HG03342 (cell line): ENCODE data around the gene PXDN.
"Not testable (repeated sequence)": the region's sequence is repeated elsewhere in the genome, so short reads cannot be mapped to it uniquely, and the experiment has no call there.

Experiments used
- ATAC-seq: cut with Tn5 transposase; IDR thresholded peaks from one replicate; pipeline ENCODE4 v1.9.1; 2021; ENCODE audit warnings: mild to moderate bottlenecking, moderate library complexity; ENCODE audit not compliant: unreplicated experiment

PXDN gene

DNA sequence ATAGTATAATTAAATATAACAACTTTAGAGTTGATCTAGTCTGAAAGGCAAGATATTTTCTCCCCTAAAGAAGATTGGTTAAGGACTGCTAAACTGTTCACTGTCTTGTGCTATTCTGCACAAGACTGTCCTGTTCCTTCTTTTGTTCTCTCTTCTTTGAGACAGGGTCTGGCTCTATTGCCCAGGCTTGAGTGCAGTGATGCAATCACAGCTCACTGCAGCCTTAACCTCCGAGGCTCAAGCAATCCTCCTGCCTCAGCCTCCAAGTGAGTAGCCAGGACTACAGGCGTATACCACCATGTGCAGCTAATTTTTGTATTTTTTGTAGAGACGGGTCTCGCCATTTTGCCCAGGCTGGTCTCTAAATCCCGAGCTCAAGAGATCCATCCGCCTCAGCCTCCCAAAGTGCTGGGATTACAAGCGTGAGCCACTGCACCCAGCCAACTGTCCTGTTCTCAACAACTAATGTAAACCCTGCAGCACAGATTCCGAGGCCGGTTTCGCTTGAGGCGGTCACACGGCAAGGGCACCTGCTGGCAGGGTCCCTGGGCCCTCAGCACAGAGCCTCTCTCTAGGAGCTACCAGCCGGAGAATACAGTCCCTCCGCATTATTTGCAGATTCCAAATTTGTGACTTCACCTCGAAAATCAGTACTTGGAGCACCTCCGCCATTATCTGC, 16.4 kb downstream of the PXDN start:
- no peak for ATAC-seq

GRCh38 chr2:1727101-1727771, 17.1 kb downstream of the PXDN start:
- no peak for ATAC-seq

GRCh38 chr2:1726558-1726957, 17.8 kb downstream of the PXDN start:
- ATAC-seq = no peak

- ATAC-seq = not testable (repeated sequence)
These were observed 20.0 kb downstream of the PXDN start for GRCh38 chr2:1724351-1724750.

- no peak for ATAC-seq
These were observed 20.8 kb downstream of the PXDN start for GRCh38 chr2:1723397-1724042.

DNA sequence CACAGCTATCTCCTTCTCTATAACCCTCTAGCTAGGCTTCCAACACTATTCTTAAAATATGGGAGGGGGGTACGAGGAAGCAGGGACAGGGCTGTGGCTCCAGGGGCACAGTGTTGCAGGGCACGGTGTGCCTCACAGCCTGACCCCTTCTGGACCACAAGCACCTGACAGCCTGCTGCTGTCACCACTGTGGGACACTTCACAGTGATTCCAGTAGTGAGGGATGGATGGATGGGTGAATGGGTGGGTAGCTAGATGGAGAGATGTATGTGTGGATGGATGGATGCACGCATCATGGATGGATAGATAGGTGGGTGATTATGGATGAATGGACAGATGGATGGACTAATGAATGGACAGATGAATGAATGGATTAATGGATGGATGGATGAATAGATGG, 21.6 kb downstream of the PXDN start:
- ATAC-seq = no peak

DNA sequence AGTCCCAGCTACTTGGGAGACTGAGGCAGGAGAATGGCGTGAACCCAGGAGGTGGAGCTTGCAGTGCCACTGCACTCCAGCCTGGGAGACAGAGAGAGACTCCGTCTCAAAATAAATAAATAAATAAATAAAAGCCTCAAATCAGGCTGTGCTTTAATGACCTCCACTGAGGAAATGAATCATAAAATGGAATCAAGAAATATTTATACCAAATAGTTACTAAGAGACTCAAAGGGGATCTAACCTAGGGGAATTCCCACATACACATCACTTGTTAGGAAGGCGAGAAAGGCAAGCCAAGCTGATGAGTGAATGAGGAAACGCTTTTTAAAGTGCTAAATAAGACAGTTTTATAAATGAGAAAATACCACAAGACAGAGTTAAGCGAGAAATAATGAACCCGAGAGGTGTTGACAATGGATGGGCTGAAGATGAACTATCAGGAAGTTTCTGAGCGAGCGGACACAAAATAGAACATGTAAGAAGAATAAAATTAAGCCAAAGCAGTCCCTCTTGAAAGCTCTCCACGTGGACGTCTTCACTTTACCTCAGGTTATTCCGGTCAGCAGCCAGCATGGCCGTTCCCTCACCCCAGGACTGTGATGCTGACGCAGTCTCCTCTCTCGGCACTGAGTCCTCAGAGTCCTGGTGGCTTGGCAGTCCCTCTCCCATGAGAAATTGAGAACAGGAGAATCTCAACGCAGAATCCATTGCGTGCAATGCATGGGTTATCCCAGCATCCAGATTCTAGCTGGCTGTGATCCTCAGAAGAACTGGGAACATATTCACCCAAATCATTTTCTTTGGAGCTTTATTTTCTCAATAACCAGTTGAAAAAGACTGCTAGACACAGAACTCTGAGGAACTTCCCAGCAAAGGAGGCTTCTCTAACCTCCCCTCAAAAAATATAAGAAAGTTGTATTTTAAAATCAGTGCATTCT, 22.3 kb downstream of the PXDN start:
- ATAC-seq = no peak

DNA sequence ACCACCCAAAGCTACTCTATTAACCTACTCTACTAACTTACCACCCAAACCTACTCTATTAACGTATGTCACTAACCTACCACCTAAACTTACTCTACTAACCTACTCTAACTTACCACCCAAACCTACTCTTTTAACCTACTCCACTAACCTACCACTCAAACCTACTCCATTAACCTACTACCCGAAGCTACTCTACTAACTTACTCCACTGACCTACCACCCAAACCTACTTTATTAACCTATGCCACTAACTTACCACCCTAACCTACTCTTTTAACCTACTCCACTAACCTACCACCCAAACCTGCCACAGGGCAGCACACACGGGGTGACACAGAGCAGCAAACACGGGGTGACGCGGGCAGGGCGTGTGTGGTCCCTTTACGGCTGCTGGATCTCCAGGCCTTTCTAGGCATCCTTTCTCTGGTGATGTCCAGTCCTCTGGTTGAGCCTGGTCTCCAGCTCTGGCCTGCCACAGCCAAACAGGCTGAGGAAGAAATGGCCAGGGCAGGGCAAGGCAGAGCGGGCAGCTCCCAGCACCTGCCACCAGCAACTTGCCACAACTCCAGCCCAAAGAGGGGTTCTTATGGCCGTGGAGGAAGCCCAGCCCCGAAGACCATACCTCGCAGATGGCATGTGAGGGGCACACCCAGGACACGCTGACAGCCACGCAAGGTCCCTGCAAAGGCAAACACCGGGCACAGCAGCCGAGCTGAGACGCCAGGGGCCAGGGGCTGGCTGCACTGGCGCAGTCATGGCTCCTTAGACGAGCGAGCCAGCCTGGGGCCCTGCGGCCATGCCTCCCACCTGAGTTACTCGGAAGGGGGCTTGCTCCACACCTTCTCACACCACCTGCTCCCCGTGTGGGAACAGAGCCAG, 25.7 kb downstream of the PXDN start:
- ATAC-seq = no peak

GRCh38 chr2:1717113-1717512, 27.2 kb downstream of the PXDN start:
- ATAC-seq = no peak

DNA sequence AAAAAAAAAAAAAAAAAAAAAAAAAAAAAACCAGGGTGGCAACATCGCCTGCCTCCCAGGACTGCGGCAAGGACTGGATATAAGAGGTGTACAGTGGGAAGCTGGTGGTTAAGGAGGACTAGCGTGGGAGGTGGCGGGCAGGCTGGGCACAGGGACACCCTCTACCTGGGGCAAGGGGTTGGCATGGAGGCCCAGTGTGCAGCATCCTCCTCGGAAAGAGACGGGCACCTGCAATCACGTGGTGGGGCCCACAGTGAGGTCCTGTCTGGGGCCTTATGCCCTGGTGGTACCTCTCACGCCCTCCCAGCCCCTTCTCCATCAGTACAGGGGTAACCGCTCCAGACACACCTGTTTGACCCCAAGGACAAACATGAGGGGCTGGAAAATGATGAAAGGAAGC, 27.9 kb downstream of the PXDN start:
- ATAC-seq = no peak

DNA sequence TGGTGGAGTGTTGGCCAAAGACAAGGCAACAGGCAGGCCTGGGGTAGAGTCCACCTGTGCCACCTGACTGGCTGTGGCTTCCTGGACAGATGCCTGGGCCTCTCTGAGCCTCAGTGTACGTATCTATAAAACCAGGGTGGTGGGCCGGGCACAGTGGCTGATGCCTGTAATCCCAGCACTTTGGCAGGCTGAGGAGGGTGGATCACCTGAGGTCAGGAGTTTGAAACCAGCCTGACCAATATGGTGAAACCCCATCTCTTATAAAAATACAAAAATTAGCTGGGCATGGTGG, 28.4 kb downstream of the PXDN start:
- not testable (repeated sequence) for ATAC-seq

- ATAC-seq = no peak
These were observed 28.9 kb downstream of the PXDN start for GRCh38 chr2:1715184-1716013.

DNA sequence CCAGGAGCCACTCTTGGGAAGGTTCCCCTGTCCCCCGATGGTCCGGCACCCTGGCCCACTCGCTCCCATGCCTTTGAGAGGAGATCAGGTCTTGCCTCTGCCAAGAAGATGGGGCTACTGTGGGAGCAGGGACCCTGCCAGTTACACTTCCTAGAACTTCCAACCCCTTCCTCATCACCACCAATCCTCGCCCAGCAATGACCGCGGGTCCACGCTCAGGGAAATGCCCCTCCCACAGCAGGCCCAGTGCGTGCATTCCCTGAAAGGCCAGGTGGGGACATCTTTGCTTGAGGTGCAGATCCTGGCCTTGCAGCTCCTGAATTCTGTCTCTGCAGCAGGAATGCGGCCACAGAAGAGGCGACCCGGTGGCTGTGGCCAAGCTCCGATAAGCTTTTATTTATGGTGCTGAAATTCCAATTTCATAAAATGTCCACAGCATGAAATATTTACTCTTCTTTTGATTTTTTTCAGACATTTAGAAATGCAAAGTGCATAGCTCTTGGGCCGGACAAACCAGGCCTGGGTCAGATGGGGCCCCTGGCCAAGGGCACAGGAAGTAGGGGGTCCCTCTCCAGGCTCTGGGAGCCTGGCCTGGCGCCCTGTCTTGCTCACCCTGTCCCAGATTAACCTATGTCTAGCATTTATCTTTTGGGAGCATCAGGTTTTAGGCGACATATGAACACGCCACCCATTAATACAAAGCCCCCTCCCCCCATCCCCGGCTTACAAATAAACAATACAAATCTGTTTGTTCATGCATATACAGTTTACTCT, 29.8 kb downstream of the PXDN start:
- no peak for ATAC-seq

- ATAC-seq = no peak
These were observed 30.5 kb downstream of the PXDN start for GRCh38 chr2:1713839-1714236.

DNA sequence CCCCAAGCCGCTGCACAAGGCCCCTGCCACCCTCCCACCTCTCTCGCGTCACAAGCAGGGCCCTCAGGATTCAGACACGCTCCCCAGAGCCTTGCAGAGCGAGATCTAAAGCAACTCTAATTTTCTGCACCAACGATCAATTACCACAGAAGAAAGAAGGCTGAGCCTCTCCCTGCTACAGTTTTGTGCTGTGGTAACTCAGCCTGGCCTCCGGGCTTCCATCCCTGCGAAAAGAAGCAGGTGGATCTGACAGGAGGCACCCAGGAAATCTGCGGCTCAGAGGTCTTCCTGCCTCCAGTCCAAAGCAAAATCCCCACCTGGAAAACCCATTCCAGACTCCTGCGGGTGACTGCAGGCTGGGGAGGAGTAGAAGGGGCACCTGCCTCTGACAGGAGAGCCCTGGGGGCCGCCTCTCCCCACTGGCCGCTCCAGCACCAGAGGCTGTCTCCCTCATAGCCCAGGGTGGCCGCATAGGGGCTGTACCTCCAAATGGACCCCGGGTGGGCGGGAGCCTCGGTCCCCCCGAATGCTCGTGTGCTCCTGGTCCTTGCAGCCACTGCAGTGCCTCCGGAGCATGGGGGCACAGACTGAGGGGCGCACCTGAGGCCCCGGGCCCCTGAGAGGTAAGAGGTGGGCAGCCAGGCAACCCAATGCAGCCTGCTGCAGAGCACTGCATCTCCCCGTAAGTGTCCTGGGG, 31.0 kb downstream of the PXDN start:
- ATAC-seq = no peak

DNA sequence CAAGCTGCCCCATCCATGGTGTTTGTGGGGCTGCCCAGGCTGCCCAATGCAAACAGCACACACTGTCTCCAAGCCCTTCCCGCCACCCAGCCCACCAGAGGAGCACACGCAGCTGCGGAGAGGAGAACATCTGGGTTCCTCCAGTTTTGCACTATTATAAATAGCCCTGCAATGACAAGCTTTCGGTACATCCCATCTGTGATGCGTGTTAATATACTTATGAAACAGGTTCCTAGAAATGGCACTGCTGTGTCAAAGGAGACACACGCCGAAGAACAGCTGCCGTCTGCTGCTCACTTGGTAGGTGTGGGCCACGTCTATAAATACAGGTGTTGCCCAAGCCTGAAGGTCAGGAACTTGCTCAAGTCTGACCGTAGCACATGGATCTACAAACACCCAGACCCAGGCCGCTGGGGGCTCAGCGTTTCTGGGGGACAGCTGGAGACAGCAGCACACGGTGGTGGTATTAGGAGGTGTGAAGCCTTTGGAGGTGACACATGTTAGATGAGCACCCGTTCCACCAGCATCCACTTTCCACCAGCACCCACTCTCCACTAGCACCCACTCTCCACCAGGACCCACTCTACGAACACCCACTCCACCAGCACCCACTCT, 34.3 kb downstream of the PXDN start:
- no peak for ATAC-seq

DNA sequence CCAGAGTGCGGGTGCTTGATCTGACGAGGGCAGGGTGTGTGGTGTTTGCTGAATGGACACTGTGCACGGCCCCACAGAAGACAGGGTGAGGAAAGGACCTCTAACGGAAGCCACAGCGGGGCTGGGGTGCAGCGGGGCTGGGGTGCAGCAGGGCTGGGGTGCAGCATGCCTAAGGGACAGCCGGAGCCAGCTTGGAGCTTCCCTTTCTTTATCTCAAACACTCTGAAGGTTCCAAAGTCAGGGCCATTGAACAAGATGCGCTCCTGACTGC, 35.0 kb downstream of the PXDN start:
- no peak for ATAC-seq
